ENCODE results near the gene SYS1.

The SYS1 gene
- long read RNA-seq, donor 1, transcript SYS1-201 (4 exons, 2,862 nt): major isoform, 30 of 41 reads
- long read RNA-seq, donor 1, transcript SYS1-205 (3 exons, 433 nt): minor isoform, 10 of 41 reads
- long read RNA-seq, donor 1, partial matches to known transcripts: 0 of 41 reads
- long read RNA-seq, donor 1, other reads (novel, unspliced or antisense): 0 of 41 reads
- long read RNA-seq, donor 2, transcript SYS1-201 (4 exons, 2,862 nt): major isoform, 11 of 16 reads
- long read RNA-seq, donor 2, partial matches to known transcripts: 0 of 16 reads
- long read RNA-seq, donor 2, other reads (novel, unspliced or antisense): 0 of 16 reads
- long read RNA-seq, donor 3, transcript SYS1-205 (3 exons, 433 nt): minor isoform, 5 of 11 reads
- long read RNA-seq, donor 3, transcript SYS1-201 (4 exons, 2,862 nt): major isoform, 6 of 11 reads
- long read RNA-seq, donor 3, partial matches to known transcripts: 0 of 11 reads
- long read RNA-seq, donor 3, other reads (novel, unspliced or antisense): 0 of 11 reads
- long read RNA-seq, donor 4, transcript SYS1-201 (4 exons, 2,862 nt): major isoform, 18 of 18 reads
- long read RNA-seq, donor 4, partial matches to known transcripts: 0 of 18 reads
- long read RNA-seq, donor 4, other reads (novel, unspliced or antisense): 0 of 18 reads
- long read RNA-seq, donor 5, transcript SYS1-201 (4 exons, 2,862 nt): major isoform, 15 of 21 reads
- long read RNA-seq, donor 5, transcript SYS1-205 (3 exons, 433 nt): minor isoform, 6 of 21 reads
- long read RNA-seq, donor 5, partial matches to known transcripts: 0 of 21 reads
- long read RNA-seq, donor 5, other reads (novel, unspliced or antisense): 0 of 21 reads
- long read RNA-seq, donor 6, transcript SYS1-205 (3 exons, 433 nt): minor isoform, 5 of 30 reads
- long read RNA-seq, donor 6, transcript SYS1-201 (4 exons, 2,862 nt): major isoform, 24 of 30 reads
- long read RNA-seq, donor 6, partial matches to known transcripts: 0 of 30 reads
- long read RNA-seq, donor 6, other reads (novel, unspliced or antisense): 0 of 30 reads
- long read RNA-seq, donor 7, transcript SYS1-201 (4 exons, 2,862 nt): major isoform, 22 of 28 reads
- long read RNA-seq, donor 7, partial matches to known transcripts: 0 of 28 reads
- long read RNA-seq, donor 7, other reads (novel, unspliced or antisense): 0 of 28 reads
- long read RNA-seq, donor 8, transcript SYS1-205 (3 exons, 433 nt): minor isoform, 8 of 27 reads
- long read RNA-seq, donor 8, transcript SYS1-201 (4 exons, 2,862 nt): major isoform, 19 of 27 reads
- long read RNA-seq, donor 8, partial matches to known transcripts: 0 of 27 reads
- long read RNA-seq, donor 8, other reads (novel, unspliced or antisense): 0 of 27 reads

GRCh38 chr20:45362804-45363610 lies at the start of gene SYS1:
TSS of gene SYS1 (plus strand) at chr20:45363156. CDS start at chr20:45363532, 376 bp downstream.
- peak; percentile 100 for DNase-seq

DNA sequence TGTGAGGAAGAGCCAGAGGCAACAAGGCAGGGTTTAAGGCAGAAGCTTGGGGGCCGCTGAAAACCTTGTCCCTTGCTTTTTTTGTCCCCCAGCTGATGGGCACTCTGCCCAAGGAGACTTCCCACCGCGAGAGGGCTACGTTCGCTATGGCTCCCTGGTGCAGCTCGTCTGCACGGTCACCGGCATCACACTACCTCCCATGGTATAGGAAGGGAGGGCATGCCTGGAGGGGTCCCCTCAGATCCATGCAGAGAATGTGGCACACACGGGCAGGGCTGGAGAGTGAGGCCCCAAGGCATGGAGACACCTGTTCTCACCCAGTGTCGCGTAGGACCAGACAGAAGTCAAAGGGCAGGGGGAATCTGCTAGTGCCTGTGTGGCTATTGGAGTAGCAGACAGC lies 49.0 kb upstream of the SYS1 start:
- no peak for DNase-seq

DNA sequence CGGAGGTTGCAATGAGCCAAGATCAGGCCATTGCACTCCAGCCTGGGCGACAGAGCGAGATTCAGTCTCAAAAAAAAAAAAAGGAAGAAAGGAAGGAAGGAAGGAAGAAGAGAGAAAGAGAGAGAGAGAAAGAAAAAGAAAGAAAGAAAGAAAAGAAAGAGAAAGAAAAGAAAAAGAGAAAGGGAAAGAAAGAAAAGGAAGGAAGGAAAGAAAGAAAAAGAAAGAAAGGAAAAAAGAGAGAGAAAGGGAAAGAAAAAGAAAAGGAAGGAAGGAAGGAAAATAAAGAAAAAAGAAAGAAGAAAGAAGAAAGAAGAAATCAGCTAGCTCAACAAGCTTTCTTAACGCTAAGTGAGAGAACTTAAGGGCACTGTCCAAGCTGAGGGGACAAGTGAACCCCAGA lies 47.3 kb upstream of the SYS1 start:
- DNase-seq: no peak

DNA sequence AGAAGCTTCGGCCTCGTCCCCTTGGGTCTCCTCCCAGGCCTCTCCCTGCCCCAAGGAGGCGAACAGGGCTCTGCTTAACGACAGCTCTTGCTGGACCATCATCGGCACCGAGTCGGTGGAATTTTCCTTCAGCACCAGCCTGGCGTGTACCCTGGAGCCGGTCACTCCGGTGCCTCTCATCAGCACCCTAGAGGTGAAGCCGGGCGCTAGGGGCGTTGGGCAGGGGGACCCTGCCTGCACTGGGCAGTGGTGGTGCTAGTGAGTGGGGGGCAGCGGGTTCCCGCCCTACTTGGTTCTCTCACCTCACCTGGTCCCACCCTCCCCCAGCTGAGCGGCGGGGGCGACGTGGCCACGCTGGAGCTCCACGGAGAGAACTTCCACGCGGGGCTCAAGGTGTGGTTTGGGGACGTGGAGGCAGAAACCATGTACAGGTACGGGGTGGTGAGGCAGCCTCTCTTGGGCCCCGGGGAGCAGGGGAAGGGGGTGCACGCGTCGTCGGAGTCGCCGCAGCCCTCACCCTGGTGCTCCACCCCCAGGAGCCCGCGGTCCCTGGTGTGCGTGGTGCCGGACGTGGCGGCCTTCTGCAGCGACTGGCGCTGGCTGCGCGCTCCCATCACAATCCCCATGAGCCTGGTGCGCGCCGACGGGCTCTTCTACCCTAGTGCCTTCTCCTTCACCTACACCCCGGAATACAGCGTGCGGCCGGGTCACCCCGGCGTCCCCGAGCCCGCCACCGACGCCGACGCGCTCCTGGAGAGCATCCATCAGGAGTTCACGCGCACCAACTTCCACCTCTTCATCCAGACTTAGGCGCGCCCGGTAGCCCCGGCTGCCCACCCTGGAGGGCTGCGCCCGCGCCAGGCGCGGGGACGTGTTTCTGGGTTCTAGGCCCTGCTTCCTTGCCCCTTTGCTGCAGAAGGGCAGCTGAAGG lies 46.5 kb upstream of the SYS1 start:
- no peak for DNase-seq

- no peak for DNase-seq
These were observed 45.1 kb upstream of the SYS1 start for GRCh38 chr20:45317826-45318225.

GRCh38 chr20:45318386-45318939 lies 44.5 kb upstream of the SYS1 start:
- no peak for DNase-seq

DNA sequence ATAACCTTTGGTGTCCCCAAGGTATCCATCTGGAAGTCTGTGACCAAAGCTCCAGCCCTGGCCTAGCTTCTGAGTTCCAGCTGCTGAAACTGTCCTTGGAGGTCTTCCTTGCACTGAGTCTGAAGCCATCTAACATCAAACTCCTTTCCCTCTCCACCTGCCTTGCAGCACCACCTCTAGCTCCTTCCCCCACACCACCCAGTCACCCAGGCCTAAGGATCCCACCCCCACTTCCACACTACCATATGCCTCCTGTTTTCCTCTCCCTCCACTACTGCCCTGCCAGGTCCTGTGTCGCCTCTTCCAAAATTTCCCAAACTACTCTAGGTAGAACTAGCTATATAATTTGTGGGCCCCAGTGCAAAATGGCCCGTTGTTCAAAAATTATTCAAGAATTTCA lies 44.0 kb upstream of the SYS1 start:
- DNase-seq: no peak

GRCh38 chr20:45320948-45321595 lies 41.9 kb upstream of the SYS1 start:
- DNase-seq: no peak

- no peak for DNase-seq
These were observed 40.0 kb upstream of the SYS1 start for GRCh38 chr20:45322952-45323383.

GRCh38 chr20:45323731-45324130 lies 39.2 kb upstream of the SYS1 start:
- no peak for DNase-seq

- no peak for DNase-seq
These were observed 37.6 kb upstream of the SYS1 start for GRCh38 chr20:45325371-45325770.

- DNase-seq: no peak
These were observed 34.5 kb upstream of the SYS1 start for GRCh38 chr20:45328451-45328850.

GRCh38 chr20:45329497-45330319 lies 33.2 kb upstream of the SYS1 start:
- no peak for DNase-seq

- no peak for DNase-seq
These were observed 32.5 kb upstream of the SYS1 start for GRCh38 chr20:45330476-45330875.

GRCh38 chr20:45336530-45337366 lies 26.2 kb upstream of the SYS1 start:
- no peak for DNase-seq

DNA sequence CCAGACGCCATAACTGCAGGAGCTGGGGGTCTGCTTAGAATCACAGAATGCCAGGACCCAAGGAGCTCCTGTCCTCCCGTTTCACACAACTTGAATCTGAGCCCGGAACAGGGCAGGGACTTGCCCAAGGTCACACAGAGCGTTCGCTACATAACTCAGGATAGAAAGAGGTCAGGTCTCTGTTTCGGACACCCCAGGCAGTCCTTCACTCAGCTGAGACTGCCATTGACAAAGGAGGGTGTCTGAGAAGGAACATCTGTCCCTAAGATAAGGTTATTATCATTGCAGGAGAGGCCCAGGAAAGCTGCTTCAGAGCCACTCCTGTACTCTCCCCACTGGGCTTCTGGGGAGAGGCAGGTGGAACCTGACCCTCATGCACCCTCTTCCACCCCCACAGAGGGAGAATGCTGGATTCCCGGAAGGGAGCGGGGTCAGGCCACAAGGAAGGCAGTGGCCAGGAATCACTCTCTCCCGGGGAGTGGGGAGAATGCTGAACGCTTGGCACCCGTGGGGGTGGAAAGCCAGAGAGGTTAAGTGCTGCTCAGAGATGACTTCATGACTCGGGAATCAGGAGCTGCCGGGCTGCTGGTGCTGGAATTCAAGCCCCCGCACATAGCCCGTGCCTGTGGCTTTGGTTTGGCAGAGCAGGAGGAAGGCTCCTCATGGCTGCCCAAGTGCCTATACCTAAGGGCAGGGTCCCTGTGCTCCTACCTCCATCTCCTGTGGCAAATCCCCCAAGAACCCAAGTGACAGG lies 25.4 kb upstream of the SYS1 start:
- DNase-seq: peak; percentile 61
